Sigmoid colon (tissue), 7 donors: Measurements from ENCODE around the gene RPH3AL. TPM values are rescaled to one million over a fixed set of nuclear protein-coding genes. Genes with fewer than 3 reads are reported as not detected.

ENCODE experiments used
- DNase-seq: peaks from one replicate; pipeline ENCODE4 v3.0.0-alpha.2; 2019
- H3K27ac ChIP-seq, 4 donors: fragments of 200-600 bp; sonication (generic); one replicate each; pipeline ENCODE4 v1.5.1; 2016 to 2019; ENCODE audit warnings: mild to moderate bottlenecking in 1 of 4
- H3K27me3 ChIP-seq, 3 donors: fragments of 200-600 bp; sonication (generic); one replicate each; pipeline ENCODE4 v1.5.1; 2019; ENCODE audit warnings: mild to moderate bottlenecking in 1 of 3
- H3K36me3 ChIP-seq, 4 donors: fragments of 200-600 bp; sonication (generic); one replicate each; pipeline ENCODE4 v1.5.1; 2016 to 2019
- H3K4me1 ChIP-seq, 4 donors: fragments of 200-600 bp; sonication (generic); one replicate each; pipeline ENCODE4 v1.5.1; 2017 to 2019
- H3K4me3 ChIP-seq, 4 donors: fragments of 200-600 bp; sonication (generic); one replicate each; pipeline ENCODE4 v1.5.1; 2017 to 2019; ENCODE audit warnings: mild to moderate bottlenecking in 2 of 4, moderate library complexity in 1 of 4
- H3K9me3 ChIP-seq, 4 donors: fragments of 200-600 bp in 3 of 4; sonication (generic) in 3 of 4; one replicate each; pipeline versions ENCODE4 v1.5.1 to v1.6.1; 2013 to 2019
- EP300 ChIP-seq, 4 donors: sonication (generic); formaldehyde crosslinking; IDR thresholded peaks; one replicate each; pipeline ENCODE4 v1.6.1; 2017; ENCODE audit warnings: antibody characterized with exemption in 4 of 4
- POLR2A ChIP-seq, 2 donors: fragments of 450-650 bp; IDR thresholded peaks; one replicate each; pipeline ENCODE4 v1.6.1; 2016; ENCODE audit warnings: antibody characterized with exemption in 2 of 2, mild to moderate bottlenecking in 2 of 2, moderate library complexity in 2 of 2
- POLR2AphosphoS5 ChIP-seq, 4 donors: sonication (generic); formaldehyde crosslinking; IDR thresholded peaks; one replicate each; pipeline ENCODE4 v1.6.1; 2017; ENCODE audit warnings: antibody characterized with exemption in 4 of 4
- WGBS, 2 donors: extraction: QIAGEN DNeasy Blood & Tissue Kit; methylation state at CpG; one replicate each; pipeline ENCODE4 v1.1.7; 2013; 5-methylcytosine and 5-hydroxymethylcytosine counted together
- intact Hi-C: fragments of 100-400 bp; cut with DNase I; formaldehyde crosslinking; loops from one replicate; pipeline ENCODE4 v1.15.1; 2023
- polyA plus RNA-seq, 3 donors: library from polyadenylated mRNA; stranded (reverse); fragments of 200-250 nt; gene quantifications; one replicate each; pipeline ENCODE4 v1.2.3, GENCODE V29; 2013
- total RNA-seq, 4 donors: library from RNA; depleted of rRNA; stranded (reverse); fragments of >200 nt; gene quantifications; one replicate each; pipeline ENCODE4 v1.1.0, GENCODE V29; 2016
- TF ChIP-seq, protein P1 (sequence below), 4 experiments: fragments of 450-650 bp in 3 of 4; fragments of 200-600 bp in 1 of 4; IDR thresholded peaks; one replicate each; pipeline ENCODE4 v1.5.1; 2016 to 2019; ENCODE audit warnings: antibody characterized with exemption in 4 of 4, mild to moderate bottlenecking in 3 of 4, moderate library complexity in 2 of 4
- donor health status: healthy with polysubstance abuse.
- donor health status: Bipolar disorder and iron deficiency.
- donor health status: healthy.

RPH3AL gene
- total and polyA plus RNA-seq, 7 donors = 1.8 to 23.1 (median 12.7) TPM

DNA sequence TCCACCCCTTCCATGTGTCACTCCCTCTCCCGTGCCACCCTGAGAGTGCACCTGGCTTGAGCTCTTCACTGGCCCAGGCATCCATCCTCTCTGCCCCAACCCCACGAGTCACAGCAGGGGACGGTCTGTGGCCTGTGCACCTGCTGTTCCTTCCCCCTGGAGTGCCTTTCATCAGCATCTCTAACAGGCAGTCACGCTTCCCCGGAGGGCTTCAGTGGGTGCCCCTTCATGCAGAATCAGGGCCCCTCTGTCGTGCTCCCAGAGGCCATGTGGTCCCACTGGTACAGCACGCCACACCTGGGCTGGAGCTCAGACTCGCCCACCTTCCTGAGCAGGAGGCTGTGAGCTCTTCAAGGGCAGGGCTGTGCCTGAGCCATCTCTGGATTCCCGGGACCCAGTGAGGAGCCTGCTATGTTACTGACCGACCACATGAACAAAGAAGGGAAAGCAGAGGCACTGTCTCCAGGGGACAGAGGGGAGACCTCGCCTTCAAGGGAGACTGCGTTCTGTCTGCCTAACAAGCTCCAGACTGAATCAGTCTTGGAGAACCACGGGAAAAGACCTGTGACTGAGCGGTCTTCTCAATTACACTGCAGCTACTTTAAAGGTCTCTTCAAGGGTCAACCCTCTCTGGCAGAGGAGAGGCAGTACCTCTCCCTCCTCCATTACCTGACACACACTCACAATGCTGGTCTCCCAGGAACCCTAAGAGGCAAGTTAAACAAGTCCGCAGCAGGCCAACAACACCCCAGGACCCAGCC, 92.4 kb downstream of the RPH3AL start:
- no peaks in the 10 kb centered on the region for H3K27me3 ChIP-seq
- H3K27ac ChIP-seq = peak overlapping the region in 1 of 4 donors; percentile 49
- no peaks in the 10 kb centered on the region for H3K36me3 ChIP-seq
- H3K4me1 ChIP-seq = no peaks in the 10 kb centered on the region
- no peak for TF ChIP-seq POLR2AphosphoS5 (IDR thresholded peaks at IDR 0.05)
- no peak for TF ChIP-seq POLR2A (IDR thresholded peaks at IDR 0.05)
- TF ChIP-seq EP300 (IDR thresholded peaks at IDR 0.05) = no peak
- TF ChIP-seq, protein P1, sequence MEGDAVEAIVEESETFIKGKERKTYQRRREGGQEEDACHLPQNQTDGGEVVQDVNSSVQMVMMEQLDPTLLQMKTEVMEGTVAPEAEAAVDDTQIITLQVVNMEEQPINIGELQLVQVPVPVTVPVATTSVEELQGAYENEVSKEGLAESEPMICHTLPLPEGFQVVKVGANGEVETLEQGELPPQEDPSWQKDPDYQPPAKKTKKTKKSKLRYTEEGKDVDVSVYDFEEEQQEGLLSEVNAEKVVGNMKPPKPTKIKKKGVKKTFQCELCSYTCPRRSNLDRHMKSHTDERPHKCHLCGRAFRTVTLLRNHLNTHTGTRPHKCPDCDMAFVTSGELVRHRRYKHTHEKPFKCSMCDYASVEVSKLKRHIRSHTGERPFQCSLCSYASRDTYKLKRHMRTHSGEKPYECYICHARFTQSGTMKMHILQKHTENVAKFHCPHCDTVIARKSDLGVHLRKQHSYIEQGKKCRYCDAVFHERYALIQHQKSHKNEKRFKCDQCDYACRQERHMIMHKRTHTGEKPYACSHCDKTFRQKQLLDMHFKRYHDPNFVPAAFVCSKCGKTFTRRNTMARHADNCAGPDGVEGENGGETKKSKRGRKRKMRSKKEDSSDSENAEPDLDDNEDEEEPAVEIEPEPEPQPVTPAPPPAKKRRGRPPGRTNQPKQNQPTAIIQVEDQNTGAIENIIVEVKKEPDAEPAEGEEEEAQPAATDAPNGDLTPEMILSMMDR (IDR thresholded peaks at IDR 0.05) = no peak
- WGBS, 2 donors = 74 to 85% methylated on average over 15 of the region's 15 CpGs
- H3K9me3 ChIP-seq = no peaks in the 10 kb centered on the region
- DNase-seq = peak; percentile 53
- intact Hi-C loops = no loop called here
- no peak overlapping the region for H3K4me3 ChIP-seq

DNA sequence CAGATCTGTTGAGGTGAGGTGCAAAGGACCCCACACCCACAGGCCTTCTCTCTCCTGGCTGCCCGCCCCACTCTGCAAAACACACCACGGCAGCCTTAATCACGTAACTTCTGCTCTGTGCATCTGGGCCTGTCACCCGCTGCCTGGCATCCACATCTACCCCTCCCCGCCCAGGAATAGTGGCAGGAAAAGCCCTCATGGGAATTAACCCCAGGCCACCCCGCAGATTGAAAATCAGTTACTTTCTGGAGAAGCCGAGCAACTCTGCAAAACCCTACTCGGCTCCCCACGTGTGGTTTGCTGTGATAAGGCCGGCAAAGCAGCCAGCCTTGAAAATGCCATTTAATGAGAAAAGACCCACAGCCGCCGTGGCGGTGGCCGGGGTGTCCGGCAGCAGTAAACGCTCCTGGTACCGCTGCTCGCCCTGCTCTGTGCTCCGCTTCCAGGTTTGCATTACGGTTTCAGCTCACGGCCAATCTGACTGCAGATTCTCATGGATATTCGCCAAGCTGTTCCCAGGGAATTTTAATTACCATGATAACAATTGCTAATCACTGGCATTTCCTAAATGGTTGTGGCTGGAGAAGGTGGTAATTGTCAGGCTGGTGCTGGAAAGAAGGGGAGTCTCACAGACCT, 93.1 kb downstream of the RPH3AL start:
- no peaks in the 10 kb centered on the region for H3K36me3 ChIP-seq
- peak in 1 of 4 donors; percentile 13 for TF ChIP-seq POLR2AphosphoS5 (IDR thresholded peaks at IDR 0.05)
- TF ChIP-seq, protein P1 (IDR thresholded peaks at IDR 0.05) = no peak
- TF ChIP-seq POLR2A (IDR thresholded peaks at IDR 0.05) = no peak
- TF ChIP-seq EP300 (IDR thresholded peaks at IDR 0.05) = no peak
- DNase-seq = peak; percentile 47
- no peaks in the 10 kb centered on the region for H3K4me1 ChIP-seq
- H3K27me3 ChIP-seq = no peaks in the 10 kb centered on the region
- H3K4me3 ChIP-seq = no peak overlapping the region
- H3K27ac ChIP-seq = peak overlapping the region in 1 of 4 donors; percentile 9
- H3K9me3 ChIP-seq = no peaks in the 10 kb centered on the region
- intact Hi-C loops = no loop called here
- WGBS, 2 donors = 81 to 93% methylated on average over 22 of the region's 22 CpGs

DNA sequence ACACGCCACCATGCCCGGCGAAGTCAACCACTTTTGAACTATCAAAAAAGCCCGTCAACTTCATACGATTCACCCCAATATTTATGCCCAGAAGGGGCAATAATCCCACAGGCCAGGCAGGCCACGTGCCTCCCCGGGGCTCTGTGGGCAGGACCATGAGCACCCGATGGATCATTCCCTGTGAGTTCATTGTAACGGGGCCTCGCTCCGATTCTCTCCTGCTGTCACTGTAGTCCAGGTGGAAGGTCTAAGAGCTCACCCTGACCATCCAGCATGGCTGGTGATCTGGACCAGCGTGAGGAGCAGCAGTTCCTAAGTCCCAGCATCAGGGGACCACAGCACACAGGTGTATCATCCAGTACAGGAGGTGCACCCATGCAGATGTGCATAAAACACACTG, 93.7 kb downstream of the RPH3AL start:
- Histone ChIP-seq H3K27ac (no peak overlapping the region), H3K36me3 (no peaks in the 10 kb centered on the region), H3K27me3 (no peaks in the 10 kb centered on the region), H3K9me3 (no peaks in the 10 kb centered on the region), H3K4me1 (no peaks in the 10 kb centered on the region), H3K4me3 (no peak overlapping the region)
- TF ChIP-seq, protein P1 (IDR thresholded peaks at IDR 0.05) = no peak
- TF ChIP-seq EP300 (IDR thresholded peaks at IDR 0.05) (no peak), POLR2A (IDR thresholded peaks at IDR 0.05) (no peak), POLR2AphosphoS5 (IDR thresholded peaks at IDR 0.05) (no peak)
- intact Hi-C loops = no loop called here
- 96 to 97% methylated on average over 12 of the region's 12 CpGs for WGBS, 2 donors
- DNase-seq = no peak

DNA sequence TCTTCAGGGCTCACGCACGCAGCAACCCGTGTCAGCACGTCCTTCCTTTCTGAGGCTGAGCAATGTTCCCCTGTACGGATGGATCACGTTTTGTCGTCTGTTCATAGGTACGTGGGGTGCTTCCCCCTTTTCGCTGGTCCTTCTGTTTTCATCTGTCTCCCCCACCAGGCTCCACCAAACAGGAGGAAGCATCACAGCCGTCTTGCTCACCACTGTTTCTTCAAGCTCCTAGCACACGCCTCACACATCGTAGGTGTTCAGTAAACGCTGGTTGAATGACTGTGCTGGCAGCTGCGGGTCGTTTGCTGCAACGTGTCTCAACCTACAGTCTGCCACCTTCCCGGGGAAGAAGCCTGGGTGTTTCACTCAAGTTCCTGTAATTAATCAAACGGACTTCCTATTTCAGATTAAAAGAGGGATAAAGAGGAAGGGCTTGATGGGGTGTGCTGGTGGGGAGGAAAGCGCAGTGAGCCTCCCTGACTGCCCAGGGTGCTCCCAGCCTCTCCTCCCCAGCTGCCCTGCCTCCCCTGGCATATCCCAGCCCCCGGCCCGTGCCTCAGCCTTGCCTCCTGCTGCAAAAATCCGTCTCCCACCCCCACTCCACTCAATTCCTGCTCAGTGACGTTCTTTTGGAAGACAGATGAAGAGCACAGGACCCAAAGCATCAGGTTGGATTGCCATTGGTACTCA, 94.4 kb downstream of the RPH3AL start:
- no peaks in the 10 kb centered on the region for H3K4me1 ChIP-seq
- 56 to 81% methylated on average over 23 of the region's 23 CpGs for WGBS, 2 donors
- DNase-seq = peak; percentile 46
- H3K9me3 ChIP-seq = no peaks in the 10 kb centered on the region
- intact Hi-C loops = no loop called here
- no peaks in the 10 kb centered on the region for H3K27me3 ChIP-seq
- TF ChIP-seq EP300 (IDR thresholded peaks at IDR 0.05) = no peak
- TF ChIP-seq, protein P1 (IDR thresholded peaks at IDR 0.05) = no peak
- no peak for TF ChIP-seq POLR2A (IDR thresholded peaks at IDR 0.05)
- TF ChIP-seq POLR2AphosphoS5 (IDR thresholded peaks at IDR 0.05) = no peak
- H3K27ac ChIP-seq = peak overlapping the region in 1 of 4 donors; percentile 24
- H3K4me3 ChIP-seq = no peak overlapping the region
- H3K36me3 ChIP-seq = no peaks in the 10 kb centered on the region
